ENCODE data around the gene CD96. TPM values are rescaled to one million over a fixed set of nuclear protein-coding genes. Genes with fewer than 3 reads are reported as not detected.

Gene CD96
- total and polyA plus RNA-seq, 2 experiments from 2014 or later: 0.91 TPM; not detected in 1

DNA sequence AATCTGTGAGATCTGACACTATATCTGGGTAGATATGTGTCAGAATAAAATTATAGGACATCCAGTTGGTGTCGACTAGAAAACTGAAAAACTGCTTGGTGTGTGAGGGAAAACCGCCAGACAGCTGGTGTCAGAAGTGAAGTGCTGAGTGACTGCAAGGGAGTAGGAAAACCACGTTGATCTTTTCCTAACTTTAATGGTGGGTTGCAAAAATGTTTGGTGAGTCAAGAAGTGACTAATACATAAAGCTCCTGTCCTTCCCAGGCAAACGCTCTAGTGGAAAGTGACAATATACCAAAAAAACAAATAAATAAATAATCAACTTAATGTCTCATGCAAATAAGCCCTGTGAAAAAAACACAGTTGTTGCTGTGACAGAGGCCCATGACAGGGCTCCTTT is 7.3 kb upstream of the CD96 start (continued):
- TF ChIP-seq ZNF331 (CRISPR knock-in tag; IDR thresholded peaks at IDR 0.05; ENCODE audit: low read depth): no peak
- no peak for TF ChIP-seq STAT1 (IDR thresholded peaks at IDR 0.05; ENCODE audit: unreplicated experiment)
- no peak for TF ChIP-seq JUNB (IDR thresholded peaks at IDR 0.05; ENCODE audit: unreplicated experiment)
- no peak for TF ChIP-seq ZNF114 (CRISPR knock-in tag; IDR thresholded peaks at IDR 0.05)

DNA sequence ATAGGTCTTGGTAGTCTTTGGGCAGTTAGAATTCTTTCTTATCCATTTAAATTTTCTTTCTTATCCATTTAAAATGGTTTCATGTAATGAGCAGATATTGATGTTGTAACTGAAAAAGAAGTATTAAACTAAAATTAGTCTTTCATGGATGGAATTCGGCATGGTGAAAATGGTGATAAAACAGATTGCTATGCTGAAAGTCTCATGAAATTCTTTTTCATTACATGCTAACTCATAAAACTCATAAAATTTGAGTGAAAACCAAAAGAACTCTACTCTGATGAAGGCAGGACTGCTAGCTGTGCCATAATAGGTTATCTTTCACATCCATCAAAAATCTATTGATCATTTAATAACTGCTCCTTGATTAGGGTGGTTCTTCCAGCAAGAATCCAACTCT is 3.9 kb upstream of the CD96 start:
- H3F3A ChIP-seq (replicated peaks; ENCODE audit: low read depth): no peaks in the 10 kb centered on the region
- H3K4me2 ChIP-seq: no peak overlapping the region
- H4K20me1 ChIP-seq (replicated peaks; ENCODE audit: insufficient read depth): no peaks in the 10 kb centered on the region

More for the DNA sequence above, 3.9 kb upstream of the CD96 start:
- Mint-ChIP-seq H3K36me3 (ENCODE audit: low read depth) (no peaks in the 10 kb centered on the region), H3K4me1 (peaks cover 4% of the 10 kb centered on the region; the same call in 1 of the 3 replicates), H3K27ac (no peak overlapping the region), H3K4me3 (no peak overlapping the region), H3K9me3 (no peaks in the 10 kb centered on the region), H3K27me3 (ENCODE audit: insufficient read depth, low read depth, poor library complexity) (peaks cover 2% of the 10 kb centered on the region)
- Histone ChIP-seq H3K36me3 (ENCODE audit: insufficient read depth) (no peaks in the 10 kb centered on the region), H3K27ac (ENCODE audit: low read depth) (no peak overlapping the region), H2AFZ (no peak overlapping the region), H3K9me2 (ENCODE audit: insufficient read depth) (no peaks in the 10 kb centered on the region), H3K4me3 (no peak overlapping the region), H3K79me2 (replicated peaks; ENCODE audit: insufficient read depth) (no peaks in the 10 kb centered on the region), H3K4me1 (ENCODE audit: insufficient read depth) (no peaks in the 10 kb centered on the region), H3K27me3 (ENCODE audit: insufficient read depth) (no peaks in the 10 kb centered on the region)
- DNase-seq (ENCODE audit: low spot score) (no peak), ATAC-seq (no peak)
- TF ChIP-seq, protein P1, sequence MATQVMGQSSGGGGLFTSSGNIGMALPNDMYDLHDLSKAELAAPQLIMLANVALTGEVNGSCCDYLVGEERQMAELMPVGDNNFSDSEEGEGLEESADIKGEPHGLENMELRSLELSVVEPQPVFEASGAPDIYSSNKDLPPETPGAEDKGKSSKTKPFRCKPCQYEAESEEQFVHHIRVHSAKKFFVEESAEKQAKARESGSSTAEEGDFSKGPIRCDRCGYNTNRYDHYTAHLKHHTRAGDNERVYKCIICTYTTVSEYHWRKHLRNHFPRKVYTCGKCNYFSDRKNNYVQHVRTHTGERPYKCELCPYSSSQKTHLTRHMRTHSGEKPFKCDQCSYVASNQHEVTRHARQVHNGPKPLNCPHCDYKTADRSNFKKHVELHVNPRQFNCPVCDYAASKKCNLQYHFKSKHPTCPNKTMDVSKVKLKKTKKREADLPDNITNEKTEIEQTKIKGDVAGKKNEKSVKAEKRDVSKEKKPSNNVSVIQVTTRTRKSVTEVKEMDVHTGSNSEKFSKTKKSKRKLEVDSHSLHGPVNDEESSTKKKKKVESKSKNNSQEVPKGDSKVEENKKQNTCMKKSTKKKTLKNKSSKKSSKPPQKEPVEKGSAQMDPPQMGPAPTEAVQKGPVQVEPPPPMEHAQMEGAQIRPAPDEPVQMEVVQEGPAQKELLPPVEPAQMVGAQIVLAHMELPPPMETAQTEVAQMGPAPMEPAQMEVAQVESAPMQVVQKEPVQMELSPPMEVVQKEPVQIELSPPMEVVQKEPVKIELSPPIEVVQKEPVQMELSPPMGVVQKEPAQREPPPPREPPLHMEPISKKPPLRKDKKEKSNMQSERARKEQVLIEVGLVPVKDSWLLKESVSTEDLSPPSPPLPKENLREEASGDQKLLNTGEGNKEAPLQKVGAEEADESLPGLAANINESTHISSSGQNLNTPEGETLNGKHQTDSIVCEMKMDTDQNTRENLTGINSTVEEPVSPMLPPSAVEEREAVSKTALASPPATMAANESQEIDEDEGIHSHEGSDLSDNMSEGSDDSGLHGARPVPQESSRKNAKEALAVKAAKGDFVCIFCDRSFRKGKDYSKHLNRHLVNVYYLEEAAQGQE (IDR thresholded peaks at IDR 0.05; ENCODE audit: unreplicated experiment): no peak
- TF ChIP-seq EZH2 (IDR thresholded peaks at IDR 0.05; ENCODE audit: low read depth, unreplicated experiment): no peak
- TF ChIP-seq STAT1 (IDR thresholded peaks at IDR 0.05; ENCODE audit: unreplicated experiment): no peak
- no peak for TF ChIP-seq ZNF331 (CRISPR knock-in tag; IDR thresholded peaks at IDR 0.05; ENCODE audit: low read depth)
- TF ChIP-seq, protein P2, sequence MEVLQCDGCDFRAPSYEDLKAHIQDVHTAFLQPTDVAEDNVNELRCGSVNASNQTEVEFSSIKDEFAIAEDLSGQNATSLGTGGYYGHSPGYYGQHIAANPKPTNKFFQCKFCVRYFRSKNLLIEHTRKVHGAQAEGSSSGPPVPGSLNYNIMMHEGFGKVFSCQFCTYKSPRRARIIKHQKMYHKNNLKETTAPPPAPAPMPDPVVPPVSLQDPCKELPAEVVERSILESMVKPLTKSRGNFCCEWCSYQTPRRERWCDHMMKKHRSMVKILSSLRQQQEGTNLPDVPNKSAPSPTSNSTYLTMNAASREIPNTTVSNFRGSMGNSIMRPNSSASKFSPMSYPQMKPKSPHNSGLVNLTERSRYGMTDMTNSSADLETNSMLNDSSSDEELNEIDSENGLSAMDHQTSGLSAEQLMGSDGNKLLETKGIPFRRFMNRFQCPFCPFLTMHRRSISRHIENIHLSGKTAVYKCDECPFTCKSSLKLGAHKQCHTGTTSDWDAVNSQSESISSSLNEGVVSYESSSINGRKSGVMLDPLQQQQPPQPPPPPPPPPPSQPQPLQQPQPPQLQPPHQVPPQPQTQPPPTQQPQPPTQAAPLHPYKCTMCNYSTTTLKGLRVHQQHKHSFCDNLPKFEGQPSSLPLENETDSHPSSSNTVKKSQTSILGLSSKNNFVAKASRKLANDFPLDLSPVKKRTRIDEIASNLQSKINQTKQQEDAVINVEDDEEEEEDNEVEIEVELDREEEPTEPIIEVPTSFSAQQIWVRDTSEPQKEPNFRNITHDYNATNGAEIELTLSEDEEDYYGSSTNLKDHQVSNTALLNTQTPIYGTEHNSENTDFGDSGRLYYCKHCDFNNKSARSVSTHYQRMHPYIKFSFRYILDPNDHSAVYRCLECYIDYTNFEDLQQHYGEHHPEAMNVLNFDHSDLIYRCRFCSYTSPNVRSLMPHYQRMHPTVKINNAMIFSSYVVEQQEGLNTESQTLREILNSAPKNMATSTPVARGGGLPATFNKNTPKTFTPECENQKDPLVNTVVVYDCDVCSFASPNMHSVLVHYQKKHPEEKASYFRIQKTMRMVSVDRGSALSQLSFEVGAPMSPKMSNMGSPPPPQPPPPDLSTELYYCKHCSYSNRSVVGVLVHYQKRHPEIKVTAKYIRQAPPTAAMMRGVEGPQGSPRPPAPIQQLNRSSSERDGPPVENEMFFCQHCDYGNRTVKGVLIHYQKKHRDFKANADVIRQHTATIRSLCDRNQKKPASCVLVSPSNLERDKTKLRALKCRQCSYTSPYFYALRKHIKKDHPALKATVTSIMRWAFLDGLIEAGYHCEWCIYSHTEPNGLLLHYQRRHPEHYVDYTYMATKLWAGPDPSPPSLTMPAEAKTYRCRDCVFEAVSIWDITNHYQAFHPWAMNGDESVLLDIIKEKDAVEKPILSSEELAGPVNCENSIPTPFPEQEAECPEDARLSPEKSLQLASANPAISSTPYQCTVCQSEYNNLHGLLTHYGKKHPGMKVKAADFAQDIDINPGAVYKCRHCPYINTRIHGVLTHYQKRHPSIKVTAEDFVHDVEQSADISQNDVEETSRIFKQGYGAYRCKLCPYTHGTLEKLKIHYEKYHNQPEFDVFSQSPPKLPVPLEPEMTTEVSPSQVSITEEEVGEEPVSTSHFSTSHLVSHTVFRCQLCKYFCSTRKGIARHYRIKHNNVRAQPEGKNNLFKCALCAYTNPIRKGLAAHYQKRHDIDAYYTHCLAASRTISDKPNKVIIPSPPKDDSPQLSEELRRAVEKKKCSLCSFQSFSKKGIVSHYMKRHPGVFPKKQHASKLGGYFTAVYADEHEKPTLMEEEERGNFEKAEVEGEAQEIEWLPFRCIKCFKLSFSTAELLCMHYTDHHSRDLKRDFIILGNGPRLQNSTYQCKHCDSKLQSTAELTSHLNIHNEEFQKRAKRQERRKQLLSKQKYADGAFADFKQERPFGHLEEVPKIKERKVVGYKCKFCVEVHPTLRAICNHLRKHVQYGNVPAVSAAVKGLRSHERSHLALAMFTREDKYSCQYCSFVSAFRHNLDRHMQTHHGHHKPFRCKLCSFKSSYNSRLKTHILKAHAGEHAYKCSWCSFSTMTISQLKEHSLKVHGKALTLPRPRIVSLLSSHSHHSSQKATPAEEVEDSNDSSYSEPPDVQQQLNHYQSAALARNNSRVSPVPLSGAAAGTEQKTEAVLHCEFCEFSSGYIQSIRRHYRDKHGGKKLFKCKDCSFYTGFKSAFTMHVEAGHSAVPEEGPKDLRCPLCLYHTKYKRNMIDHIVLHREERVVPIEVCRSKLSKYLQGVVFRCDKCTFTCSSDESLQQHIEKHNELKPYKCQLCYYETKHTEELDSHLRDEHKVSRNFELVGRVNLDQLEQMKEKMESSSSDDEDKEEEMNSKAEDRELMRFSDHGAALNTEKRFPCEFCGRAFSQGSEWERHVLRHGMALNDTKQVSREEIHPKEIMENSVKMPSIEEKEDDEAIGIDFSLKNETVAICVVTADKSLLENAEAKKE (CRISPR knock-in tag; IDR thresholded peaks at IDR 0.05): no peak
- TF ChIP-seq NANOG (IDR thresholded peaks at IDR 0.05; ENCODE audit: borderline replicate concordance): no peak
- no peak for TF ChIP-seq ZNF114 (CRISPR knock-in tag; IDR thresholded peaks at IDR 0.05)
- no peak for TF ChIP-seq POLR2AphosphoS5 (IDR thresholded peaks at IDR 0.05; ENCODE audit: low read depth)
- TF ChIP-seq EZH2phosphoT487 (IDR thresholded peaks at IDR 0.05; ENCODE audit: unreplicated experiment): no peak
- TF ChIP-seq CREB1 (CRISPR knock-in tag; IDR thresholded peaks at IDR 0.05; ENCODE audit: low read depth): no peak
- TF ChIP-seq JUNB (IDR thresholded peaks at IDR 0.05; ENCODE audit: unreplicated experiment): no peak
- TF ChIP-seq, protein P3, sequence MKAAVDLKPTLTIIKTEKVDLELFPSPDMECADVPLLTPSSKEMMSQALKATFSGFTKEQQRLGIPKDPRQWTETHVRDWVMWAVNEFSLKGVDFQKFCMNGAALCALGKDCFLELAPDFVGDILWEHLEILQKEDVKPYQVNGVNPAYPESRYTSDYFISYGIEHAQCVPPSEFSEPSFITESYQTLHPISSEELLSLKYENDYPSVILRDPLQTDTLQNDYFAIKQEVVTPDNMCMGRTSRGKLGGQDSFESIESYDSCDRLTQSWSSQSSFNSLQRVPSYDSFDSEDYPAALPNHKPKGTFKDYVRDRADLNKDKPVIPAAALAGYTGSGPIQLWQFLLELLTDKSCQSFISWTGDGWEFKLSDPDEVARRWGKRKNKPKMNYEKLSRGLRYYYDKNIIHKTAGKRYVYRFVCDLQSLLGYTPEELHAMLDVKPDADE (IDR thresholded peaks at IDR 0.05): no peak
- TF ChIP-seq, protein P4, sequence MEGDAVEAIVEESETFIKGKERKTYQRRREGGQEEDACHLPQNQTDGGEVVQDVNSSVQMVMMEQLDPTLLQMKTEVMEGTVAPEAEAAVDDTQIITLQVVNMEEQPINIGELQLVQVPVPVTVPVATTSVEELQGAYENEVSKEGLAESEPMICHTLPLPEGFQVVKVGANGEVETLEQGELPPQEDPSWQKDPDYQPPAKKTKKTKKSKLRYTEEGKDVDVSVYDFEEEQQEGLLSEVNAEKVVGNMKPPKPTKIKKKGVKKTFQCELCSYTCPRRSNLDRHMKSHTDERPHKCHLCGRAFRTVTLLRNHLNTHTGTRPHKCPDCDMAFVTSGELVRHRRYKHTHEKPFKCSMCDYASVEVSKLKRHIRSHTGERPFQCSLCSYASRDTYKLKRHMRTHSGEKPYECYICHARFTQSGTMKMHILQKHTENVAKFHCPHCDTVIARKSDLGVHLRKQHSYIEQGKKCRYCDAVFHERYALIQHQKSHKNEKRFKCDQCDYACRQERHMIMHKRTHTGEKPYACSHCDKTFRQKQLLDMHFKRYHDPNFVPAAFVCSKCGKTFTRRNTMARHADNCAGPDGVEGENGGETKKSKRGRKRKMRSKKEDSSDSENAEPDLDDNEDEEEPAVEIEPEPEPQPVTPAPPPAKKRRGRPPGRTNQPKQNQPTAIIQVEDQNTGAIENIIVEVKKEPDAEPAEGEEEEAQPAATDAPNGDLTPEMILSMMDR (conservative IDR thresholded peaks at IDR 0.05; ENCODE audit: low read depth in 2 of 2): no peak

All from GM23338 (cell line).